ENCODE measurements around the gene LTO1.
"Not testable (repeated sequence)": the region's sequence is repeated elsewhere in the genome, so short reads cannot be mapped to it uniquely, and the experiment has no call there.

LTO1 gene

DNA sequence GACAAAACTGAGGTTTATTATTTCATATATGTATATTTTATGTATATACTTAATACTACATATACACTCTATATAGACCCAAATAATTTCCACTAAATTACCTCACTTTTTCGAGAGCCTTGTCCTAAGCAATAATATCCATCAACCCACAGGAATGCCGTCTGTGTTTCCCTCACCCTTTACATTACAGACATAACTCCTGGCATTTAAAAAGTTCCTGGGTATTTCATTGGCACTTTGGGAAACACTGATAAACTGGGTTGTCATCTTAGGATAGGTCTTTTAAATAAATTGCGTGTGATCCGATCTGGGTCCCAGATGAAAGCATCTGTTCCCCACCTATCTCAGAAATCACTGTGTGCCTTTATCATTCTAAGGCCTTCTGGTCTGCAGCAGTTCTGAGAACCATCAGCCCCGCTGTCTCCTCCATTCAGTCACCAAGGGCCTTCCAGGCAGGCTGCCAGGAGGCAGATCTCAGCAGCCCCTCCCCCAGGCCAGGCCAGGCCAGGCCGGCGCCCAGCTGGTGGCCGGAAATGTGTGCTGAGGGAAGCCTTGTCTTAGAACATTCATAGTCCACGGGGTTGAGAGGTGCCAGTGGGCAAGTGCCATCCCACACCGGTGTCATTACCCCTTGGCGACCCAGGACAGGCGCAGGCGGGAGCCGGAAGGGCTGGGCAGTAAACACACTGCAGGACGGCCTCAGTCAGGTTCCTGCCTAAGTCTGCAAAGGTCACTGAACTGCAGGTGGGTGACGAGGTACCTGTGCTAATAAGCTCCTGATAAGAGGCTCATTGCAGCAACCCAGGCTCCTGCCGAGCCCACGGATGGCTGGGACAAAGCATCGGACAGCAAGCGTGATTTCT, 25.4 kb upstream of the LTO1 start:
- peak; percentile 55 for DNase-seq

DNA sequence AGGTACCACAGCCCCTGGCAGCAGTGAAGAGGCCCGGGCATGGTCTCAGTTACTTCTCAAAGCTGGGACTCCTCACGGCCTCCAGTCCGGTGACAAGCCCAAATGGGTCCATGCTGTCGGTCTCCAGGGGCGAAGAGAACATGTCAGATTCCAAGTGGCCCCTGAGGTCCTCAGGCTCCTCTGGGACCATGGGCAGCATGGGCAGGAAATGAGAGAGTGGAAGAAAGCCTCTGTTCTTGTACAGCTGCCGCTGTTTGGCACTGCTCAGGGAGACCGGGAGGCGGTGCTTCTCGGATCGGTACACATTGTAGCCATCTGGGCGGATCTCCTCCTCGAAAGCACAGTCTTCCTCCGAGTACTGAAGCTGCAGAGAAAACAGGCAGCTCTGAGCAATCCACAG, 24.1 kb upstream of the LTO1 start:
- DNase-seq = no peak

DNA sequence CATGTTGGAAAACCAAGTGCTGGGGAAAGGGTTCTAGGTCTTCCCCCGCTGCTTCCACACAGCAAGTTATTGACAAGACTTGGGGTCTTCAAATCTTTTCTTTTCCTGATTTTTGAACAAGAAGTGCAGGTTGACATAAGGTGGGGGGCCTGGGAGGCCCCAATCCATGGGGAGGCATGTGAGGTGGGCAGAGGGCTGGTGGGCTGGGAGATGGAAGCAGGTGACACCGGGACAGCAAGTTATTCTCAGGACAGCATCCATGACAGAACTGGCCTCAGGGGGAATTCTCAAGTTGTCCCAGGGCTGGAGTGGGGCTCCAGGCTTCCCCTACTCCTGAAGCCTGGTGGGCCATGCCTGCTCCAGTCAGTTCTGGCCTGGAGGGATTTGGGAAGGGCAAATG, 23.2 kb upstream of the LTO1 start:
- no peak for DNase-seq

DNA sequence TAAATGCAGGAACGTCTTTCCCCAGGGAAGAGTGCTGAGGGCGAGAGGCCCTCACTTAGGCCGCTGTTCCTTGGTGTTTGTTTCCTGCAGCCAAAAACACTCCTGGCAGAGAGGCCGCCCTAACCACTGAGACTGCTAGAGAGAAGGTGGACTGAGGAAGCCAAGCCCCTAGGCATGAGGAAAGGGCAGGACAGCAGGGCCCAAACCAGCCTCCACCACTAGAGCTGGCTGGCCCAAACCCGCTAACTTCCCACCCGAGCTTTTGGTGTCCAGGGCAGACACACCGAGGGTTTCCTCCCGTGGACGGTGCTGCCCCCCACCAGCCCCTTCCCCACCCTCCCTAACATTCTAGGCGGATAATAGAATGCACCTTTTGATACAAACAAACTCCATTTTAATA, 22.7 kb upstream of the LTO1 start:
- DNase-seq = no peak

DNA sequence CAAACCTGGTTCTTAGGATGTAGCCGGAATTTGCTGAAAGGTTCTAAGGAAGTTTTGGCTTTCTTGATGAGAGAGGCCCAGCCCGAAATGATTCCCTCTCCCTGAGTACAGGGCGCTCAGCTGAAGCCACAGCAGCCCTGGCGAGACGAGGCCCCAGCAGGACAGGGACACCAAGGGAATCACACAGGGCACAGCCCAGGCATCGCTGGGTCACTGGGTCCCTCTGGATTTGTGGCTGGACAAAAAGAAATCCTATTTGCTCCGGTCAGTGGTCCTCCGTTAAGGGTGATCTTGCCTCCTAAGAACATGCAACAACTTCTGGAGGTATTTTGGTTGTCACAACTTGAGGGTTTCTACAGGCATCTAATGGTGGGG, 22.3 kb upstream of the LTO1 start:
- DNase-seq = no peak

DNA sequence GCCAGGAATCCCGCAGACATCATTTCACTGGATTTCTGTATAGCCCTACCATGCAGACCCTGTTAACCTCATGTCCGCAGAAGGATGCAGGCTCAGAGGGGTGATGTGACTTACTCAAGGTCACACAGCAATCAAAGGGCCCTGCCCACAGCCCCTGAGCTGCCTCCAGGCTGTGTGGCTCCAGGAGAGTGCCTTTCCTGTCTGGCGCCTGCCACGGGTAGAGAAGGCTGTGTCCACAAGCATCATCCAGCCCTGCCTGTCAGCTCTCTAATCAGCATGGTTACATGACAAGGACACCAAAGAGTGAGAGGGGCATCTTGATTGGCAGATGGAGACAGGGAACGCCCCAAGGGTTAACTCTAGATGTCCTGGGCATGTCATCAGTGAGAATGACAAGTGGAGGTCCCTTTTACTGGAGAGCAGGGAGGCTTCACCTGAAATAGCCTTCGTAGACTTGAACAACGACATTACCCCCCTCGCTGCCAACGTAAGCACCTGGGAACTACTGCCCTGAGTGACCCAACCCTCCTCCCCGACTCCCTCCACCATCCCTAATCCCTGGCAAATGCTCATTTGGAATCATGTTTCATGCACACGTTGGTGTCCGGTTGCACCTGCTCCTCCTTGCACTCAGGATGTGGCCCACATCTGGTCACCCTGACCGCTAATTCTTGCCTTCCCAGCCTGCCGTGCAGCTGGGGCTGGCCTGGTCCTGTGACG, 21.8 kb upstream of the LTO1 start:
- no peak for DNase-seq

DNA sequence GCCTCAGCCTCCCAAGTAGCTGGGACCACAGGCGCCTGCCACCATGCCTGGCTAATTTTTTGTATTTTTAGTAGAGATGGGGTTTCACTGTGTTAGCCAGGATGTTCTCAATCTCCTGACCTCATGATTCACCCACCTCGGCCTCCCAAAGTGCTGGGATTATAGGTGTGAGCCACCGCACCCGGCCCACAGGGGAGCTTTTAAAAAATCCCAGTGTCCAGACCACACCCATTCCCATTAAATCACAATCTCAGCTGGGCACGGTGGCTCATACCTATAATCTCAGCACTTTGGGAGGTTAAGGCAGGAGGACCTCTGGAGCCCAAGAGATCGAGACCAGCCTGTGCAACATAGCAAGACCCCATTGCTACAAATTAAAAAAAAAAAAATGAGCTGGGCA, 20.8 kb upstream of the LTO1 start:
- DNase-seq = not testable (repeated sequence)

DNA sequence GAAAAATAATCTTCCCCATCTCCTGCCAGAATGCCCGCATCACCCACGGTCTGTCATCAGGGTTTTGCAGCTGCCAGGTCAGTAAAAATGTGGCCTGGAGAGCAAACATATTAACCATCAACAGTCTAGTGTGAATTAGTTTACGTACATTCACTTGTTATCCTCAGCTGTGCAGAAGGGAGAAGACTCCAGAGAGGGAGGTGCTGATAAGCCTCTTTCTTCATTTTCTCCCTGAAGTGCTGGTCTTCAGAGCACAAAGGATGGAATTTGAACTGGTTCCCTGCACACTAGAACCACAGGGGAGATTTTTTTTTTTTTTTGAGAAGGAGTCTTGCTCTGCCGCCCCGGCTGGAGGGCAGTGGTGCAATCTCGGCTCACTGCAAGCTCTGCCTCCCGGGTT, 20.4 kb upstream of the LTO1 start:
- DNase-seq = no peak

DNA sequence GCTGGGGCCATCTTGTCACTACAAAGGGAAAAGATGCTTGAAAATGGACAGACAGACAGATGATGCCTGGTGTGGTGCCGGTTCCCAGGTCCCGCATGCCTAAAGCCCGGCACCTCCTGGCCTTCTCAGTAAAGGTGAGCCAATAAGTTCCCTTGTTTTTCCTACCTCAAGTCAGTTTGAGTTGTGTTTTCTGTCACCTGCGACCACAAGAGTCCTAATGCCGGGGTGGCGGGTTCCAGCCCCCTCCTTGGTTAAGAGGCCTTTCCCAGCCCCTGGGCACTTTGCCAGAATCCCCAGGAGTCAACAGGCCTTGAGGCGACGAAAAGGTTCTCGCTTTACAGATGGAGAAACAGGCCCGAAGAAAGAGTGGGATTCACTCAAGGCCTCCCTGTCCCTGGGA, 19.6 kb upstream of the LTO1 start:
- DNase-seq = peak; percentile 17

DNA sequence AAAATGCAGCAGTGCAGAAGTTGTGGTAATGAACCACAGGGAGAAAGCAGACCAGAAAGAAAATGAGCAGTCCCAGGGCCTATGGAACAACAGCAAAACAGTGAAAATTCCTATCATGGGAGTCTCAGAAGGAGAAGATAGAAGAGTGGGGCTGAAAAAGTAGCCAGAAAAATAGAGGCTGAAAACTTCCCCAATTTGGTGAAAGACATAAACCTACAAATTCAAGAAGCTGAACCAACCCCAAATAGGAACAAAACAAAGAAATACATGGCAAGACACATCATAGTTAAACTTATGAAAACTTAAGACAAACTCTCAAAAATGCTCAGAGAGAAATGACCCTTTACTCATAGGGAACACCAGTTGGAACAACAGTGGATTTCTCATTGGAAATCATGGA, 17.3 kb upstream of the LTO1 start:
- no peak for DNase-seq

DNA sequence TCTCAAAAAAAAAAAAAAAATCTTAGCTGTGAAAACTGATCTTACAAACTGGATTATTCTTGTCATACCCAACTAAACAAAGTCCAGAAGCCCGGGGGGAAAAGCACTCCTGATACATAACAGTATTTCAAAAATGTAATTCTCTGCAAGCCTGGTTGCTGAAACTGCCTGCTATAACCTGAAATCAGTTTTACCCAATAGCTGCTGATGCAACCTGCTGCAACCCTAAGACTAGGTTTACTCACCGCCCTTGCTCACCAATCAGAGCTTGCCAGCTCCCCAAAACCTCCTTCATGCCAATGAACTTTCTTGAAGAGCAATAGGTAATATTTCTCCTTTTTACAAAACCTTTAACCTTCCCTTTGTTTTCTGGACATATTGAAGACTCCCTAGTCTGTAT, 16.3 kb upstream of the LTO1 start:
- no peak for DNase-seq

DNA sequence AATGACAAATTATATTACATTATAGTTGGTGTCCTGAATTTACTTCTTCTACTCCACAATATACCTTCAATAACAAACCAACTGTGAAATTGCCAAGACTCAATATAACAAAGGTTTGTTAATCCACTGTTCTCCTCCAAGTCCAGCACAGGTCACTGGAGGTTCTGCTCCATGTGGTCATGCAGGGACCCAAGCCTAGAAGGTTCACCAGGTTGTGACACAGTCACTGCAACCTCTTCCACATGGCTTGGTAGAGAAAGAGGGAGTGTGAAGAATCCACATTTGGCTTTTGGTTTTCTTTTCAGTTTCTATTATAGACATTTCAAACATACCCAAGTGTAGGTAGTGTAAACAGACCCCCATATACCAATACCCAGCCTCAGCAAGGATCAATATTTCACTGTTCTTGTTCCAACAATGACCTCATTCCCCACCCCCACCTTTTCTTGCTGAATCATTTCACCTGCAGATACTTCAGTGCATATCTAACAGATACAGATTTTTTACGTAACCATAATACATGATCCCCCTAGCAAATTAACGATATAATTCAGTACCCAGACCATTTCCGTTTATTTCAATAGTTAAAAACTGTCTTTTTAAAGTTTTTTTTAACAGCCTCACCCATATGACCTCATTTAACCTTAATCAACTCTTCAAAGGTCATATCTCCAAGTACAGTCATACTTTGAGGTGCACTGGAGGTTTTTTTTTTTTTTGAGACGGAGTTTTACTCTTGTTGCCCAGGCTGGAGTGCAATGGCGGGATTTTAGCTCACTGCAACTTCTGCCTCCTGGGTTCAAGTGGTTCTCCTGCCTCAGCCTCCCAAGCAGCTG, 14.5 kb upstream of the LTO1 start:
- DNase-seq = no peak

DNA sequence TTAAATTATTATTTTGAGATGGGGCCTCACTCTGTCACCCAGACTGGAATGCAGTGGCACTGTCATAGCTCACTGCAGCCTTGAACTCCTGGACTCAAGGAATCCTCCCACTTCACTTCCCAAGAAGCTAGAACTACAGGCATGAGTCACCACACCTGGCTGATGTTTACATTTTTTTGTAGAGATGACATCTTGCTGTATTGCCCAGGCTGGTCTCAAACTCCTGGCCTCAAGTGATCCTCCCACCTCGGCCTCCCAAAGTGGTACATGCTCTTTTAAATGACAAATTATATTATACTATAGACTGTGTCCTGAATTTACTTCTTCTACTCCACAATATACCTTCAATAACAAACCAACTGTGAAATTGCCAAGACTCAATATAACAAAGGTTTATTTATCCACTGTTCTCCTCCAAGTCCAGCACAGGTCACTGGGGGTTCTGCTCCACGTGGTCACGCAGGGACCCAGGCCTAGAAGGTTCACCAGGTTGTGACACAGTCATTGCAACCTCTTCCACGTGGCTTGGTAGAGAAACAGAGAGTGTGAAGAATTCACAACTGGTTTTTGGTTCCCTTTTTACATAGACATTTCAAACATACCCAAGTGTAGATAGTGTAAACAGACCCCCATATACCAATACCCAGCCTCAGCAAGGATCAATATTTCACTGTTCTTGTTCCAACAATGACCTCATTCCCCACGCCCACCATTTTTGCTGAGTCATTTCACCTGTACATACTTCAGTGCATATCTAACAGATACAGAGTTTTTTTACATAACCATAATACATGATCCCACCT, 13.0 kb upstream of the LTO1 start:
- DNase-seq = peak; percentile 14

DNA sequence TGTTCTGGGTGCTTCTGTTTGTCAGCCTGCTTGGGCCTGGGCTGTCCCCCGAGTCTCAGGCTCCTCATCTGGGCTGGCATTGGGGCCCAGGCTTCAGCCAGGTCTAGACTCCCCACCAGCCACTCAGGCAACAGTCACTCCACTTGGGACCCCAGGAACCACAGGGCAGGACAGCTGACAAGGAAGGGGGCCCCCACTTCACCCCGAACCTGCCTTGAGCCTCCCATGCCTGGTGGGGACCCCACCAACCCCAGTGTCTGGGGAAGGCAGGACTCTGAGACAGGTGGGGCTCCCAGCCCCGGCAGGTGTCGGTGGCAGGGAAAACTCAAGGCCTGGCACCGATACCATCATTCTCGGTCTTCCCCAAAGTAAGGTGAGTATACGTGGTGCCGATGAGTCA, 11.7 kb upstream of the LTO1 start:
- no peak for DNase-seq

DNA sequence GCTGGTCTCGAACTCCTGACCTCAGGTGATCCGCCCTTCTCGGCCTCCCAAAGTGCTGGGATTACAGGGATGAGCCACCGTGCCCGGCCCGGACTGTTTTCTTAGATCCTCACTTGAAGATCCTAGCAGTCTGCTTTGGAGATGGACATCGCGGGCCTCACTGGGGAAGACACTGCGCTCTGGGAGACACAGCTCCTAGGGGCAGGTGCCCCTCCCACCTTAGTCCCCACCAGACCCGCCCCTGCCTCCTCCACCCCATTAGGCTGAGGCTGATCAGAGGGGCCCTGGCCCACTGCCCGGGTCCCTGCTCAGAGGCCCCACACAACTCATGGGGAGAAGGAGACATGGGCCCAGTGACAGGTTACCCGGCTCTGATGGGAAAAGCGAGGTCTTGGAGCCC, 11.3 kb upstream of the LTO1 start:
- no peak for DNase-seq

DNA sequence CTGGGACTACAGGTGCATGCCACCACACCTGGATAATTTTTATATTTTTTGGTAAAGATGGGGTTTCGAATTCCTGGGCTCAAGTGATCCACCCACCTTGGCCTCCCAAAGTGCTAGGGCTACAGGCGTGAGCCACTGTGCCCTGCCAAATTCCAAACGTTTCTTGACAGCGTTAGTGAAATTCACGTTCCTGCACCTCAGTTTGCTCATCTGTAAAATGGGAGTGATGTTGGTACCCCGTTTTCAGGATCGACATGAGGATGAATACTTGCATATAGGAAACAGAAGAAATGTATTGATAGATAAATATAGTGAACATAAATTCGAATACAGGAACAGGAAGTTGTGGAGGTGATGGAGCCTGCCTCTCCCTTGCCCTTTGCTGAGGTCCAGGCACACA, 10.2 kb upstream of the LTO1 start:
- no peak for DNase-seq

DNA sequence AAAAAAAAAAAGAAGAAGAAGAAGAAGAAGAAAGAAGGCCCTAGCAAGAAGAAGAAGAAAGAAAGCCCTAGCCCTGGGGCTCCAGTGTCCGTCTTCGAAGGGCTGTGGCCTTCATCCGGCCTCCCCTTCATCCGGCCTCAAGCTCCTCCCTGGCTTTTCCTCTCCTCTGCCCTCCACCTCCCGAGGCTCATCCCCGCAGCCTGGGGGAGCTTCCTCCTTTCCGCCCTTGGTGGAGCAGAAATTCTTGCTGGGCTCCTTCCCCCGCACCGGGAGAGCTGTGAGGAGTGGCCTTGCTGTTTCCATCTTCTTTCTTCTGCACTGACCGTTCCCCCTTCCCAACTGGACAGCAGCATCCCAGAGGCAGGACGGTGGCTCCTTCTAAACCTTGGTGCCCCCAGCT, 9.5 kb upstream of the LTO1 start:
- DNase-seq = no peak

DNA sequence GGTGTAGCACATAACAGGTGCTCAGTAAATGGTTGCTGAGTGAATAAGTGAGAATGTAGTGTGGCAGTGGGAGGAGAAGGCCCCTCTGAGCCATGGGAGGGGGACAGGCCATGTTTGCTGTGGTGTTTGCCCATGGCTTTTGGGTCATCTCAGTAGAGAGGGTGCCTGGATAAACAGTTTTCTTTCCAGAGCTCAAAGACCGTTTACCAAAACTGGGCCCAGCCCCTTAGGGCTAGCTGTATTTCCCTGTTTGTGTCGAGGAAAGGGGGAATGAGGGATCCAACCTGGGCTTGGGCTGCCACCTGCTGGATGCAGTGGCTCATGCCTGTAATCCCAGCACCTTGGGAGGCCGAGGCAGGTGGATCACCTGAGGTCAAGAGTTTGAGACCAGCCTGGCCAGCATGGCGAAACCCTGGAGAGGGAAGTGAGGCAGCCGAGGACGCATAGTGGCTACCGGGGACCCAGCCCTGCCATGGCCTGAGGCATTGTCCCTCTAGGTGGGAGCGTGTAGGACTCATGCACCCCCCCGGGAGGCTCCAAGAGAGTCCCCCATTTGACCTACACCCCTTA, 8.7 kb upstream of the LTO1 start:
- DNase-seq = no peak

DNA sequence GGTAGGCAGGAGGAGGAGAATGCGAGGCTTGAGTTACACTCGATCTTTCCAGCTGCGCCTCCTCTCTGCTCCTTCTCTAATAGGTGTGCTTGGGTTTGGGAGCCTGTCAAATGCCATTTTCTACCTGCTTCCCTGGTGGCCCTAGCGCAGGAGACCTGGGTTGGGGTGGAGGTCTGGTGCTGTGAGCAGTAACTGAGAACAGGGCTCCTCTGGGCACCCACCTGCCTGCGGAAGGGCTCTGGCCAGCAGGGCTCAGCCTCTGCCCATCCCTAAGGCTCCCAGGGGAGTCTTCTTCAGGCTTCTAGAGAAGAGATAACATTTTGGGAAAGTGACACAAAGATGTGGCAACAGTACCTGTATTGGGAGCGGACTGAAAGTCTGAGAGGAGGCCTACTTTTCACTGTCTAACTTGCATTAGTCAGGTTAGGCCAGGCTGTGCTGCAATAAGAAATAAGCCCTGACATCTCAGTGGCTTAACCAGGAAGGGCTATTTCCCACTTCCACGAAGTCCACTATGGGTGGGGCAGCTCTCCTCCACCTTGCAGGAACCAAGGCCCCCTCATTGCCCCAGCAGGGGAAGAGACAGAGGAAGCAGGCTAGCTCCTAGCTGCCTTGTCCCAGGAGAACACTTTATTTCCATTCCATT, 7.7 kb upstream of the LTO1 start:
- DNase-seq = no peak

DNA sequence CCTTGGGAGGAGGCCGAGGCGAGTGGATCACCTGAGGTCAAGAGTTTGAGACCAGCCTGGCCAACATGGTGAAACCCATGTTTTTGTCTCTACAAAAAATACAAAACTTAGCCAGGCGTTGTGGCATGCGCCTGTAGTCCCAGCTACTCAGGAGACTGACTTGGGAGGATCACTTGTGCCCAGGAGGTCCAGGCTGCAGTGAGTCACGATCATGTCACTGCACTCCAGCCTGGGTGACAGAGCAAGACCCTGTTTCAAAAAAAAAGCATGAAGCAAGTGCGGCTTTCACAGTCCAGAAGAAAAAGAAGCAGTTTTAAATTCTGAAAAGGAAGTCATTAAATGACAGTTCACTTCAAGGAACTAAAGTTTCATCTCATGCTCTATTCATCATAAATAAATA, 7.1 kb upstream of the LTO1 start:
- no peak for DNase-seq

DNA sequence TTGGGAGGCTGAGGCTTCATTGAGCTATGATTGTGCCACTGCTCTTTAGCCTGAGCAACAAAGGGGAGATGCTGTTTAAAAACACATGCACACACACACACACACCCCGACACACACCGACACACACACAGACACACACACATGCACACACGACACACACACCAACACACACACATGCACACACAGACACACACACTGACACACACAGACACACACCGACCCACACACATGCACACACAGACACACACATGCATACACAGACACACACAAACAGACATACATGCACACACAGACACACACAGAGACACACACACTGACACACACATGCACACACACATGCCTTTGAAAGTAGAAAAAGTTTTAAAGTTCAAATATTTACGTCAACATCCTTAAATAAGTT, 5.5 kb upstream of the LTO1 start:
- DNase-seq = no peak

DNA sequence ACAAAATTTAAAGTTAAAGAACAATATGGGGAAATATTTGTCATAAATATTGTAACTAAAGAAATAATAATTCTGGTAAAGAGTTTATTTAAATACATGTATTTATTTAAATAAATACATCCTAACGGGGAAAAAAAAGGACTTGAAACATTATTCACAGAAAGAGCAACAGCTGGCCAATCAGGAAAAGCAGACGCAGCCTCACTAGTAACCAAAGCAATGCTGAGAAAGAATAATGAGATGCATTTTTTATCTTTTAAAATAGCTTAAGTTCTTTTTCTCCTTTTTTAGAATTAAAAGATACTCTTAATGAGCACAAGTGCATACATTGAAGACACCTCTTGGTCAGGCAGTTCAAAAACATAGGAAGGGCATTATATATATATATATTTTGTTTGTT, 2.6 kb upstream of the LTO1 start:
- DNase-seq = no peak
